CD4-positive, alpha-beta T cell treated with Interleukin-17A for 1 hour (primary cell): ENCODE results near the gene PAPSS2.
"Not testable (repeated sequence)": the region's sequence is repeated elsewhere in the genome, so short reads cannot be mapped to it uniquely, and the experiment has no call there.

Experiments
- DNase-seq: peaks from one replicate; pipeline ENCODE4 v3.0.0-alpha.2; 2020

Gene PAPSS2

DNA sequence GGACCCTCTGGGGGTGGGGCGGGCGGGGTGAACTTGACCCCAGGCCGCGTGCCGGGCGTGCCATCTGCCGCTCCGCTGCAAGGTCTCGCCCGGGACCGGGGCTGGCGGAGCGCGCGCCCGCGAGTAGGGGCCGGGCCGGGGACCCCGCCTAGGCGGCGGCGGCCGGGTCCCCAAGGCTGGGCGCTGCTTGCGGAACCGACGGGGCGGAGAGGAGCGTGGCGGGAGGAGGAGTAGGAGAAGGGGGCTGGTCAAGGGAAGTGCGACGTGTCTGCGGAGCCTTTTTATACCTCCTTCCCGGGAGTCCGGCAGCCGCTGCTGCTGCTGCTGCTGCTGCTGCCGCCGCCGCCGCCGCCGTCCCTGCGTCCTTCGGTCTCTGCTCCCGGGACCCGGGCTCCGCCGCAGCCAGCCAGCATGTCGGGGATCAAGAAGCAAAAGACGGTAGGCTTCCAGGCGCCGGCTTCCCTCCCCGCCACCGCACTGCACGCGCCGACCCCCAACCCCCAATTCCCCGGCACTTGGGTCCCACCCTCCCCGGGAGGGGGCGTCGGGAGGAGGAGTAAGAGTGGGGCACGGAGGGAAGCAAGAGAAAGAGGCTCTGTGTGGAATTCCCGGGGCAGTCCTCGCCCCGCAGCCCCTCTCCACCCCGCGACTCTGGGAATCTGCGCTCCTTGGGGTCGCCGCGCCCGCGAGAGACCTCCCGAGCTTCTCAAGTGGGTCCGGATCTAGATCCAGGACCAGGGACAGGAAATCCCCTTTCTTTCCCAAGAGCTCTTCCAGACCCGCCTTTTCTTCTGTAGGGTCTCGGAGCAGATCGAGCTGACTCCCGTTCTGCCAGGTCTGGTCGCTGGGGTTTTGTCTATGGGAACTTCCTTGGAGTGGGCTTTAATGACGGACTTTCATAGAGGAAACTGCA is at the start of gene PAPSS2:
TSS of gene PAPSS2 (plus strand) at position 308 of the 913 bp plus-strand sequence. CDS start at position 412, 104 bp downstream.
- DNase-seq, result peak; percentile 13

GRCh38 chr10:87611341-87611740 is 48.3 kb upstream of the PAPSS2 start:
- not testable (repeated sequence) for DNase-seq

DNA sequence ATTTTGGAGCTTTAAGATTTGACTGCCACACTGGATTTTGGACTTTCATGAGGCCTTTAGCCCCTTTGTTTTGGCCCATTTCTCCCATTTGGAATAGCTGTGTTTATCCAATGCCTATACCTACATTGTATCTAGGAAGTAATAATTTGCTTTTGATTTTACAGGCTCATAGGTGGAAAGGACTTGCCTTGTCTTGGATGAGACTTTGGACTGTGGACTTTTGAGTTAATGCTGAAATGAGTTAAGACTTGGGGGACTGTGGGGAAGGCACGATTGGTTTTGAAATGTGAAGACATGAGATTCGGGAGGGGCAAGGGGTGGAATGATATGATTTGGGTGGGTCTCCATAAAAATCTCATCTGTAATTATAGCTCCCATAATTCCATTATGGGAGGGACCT is 47.6 kb upstream of the PAPSS2 start:
- no peak for DNase-seq

GRCh38 chr10:87613751-87614150 is 45.9 kb upstream of the PAPSS2 start:
- DNase-seq, result no peak

- no peak for DNase-seq
Measured at GRCh38 chr10:87615856-87616255, 43.8 kb upstream of the PAPSS2 start.

DNA sequence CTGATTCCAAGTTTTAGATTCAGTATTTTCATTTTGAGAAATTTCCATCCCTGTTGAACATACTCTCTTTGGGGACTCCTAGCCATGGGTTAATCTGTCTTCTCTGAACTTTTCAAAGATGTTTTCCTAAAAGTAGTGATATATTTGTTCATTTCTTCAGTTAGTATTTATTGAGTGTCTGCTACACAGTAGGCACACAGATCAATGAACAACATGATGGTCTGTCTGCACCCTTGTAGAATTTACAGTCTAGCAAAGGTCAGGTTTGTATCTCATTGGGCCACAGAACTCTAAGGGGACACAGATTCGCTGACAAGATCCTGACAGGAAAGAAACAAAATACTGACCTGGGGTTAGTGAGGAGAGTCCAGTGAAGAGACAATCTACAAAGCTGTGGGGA is 42.2 kb upstream of the PAPSS2 start:
- DNase-seq, result no peak

DNA sequence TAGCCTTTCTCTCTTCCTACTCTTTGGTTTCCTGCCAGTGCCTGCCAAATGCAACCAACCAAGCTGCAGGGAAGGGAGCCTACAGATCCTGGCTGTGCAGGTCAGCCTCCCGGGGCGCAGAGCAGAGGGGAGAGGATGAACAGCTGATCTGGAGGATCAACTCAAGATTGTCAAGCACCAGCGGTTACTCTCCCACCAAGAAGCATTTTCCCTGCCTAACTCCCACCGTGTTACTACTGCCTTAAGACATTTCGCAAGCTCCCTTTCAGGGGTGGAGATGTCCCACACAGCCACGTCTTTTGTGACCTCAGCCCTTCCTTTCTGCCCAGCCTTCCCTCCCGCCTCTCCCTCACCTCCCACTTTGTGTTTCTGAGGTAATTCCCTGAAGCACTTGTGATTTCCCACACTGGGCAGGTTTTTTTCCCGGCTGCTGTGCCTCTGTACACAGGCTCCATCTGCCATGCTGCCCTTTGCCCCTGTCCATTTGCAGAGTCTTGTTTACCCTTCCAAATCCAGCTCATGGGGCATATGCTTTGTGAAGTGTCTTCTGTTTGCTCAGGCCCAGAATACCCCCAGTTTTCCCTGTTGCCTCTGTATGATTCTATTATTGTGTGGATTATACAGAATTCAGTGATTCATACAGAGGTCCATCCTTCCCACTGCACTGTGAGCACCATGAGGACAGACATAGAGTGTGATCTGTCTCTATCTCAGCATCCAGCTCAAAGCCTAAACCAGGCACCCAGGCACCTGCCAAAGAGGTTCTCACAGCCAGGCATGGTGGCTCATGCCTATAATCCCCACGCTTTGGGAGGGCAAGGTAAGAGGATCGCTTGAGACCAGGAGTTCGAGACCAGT is 40.9 kb upstream of the PAPSS2 start:
- DNase-seq, result no peak

DNA sequence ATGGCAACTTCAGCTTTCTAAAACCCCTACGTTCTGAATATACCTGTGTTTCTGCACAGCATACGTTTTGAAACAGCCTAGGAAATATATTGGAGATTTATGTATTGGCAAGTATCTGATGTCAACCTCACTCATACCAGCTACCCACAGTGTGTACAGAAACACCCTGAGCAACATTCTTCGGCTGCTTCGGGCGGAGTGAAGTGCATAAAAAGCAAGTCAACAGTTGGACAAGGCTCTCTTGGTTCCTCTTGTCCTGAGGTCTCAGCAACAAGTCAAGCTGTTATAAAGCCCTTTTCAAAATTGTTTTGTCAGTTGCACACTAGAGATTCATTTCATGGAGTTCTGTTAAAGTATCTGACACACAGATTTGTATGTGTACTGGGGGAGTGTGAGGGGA is 40.0 kb upstream of the PAPSS2 start:
- DNase-seq, result no peak

GRCh38 chr10:87621440-87621839 is 38.2 kb upstream of the PAPSS2 start:
- DNase-seq, result not testable (repeated sequence)

DNA sequence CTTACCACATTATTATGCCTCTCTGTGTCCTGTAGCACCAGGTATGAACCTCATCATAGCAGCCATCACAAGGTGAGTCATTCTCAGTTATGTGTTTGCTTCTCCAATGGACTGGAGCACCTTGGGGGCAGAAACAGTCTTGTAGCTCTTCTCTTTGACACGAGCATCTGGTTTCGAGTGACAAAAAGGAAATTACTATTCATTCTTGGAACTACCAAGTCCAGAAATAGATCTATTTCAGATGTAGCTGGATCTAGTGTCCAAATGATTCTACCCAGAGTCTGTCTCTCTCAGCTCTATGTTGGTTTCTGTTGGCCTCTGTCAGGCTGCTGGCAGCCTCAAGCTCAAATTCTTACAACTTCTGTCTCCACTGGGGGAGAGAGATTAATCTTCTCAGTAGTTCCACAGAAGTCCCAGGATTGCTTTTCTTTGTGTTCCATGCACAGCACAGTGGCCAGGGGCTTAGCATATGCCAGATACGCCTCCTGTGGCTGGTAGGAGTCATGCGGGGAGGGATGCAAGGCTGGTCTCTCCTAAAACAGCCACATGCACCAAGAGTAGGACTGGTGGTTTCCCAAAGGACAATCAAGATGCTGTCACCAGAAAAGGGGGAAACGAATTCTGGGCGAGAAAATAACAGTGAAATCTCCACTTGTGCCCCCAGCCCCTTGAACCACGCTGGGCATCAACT is 37.2 kb upstream of the PAPSS2 start:
- no peak for DNase-seq

DNA sequence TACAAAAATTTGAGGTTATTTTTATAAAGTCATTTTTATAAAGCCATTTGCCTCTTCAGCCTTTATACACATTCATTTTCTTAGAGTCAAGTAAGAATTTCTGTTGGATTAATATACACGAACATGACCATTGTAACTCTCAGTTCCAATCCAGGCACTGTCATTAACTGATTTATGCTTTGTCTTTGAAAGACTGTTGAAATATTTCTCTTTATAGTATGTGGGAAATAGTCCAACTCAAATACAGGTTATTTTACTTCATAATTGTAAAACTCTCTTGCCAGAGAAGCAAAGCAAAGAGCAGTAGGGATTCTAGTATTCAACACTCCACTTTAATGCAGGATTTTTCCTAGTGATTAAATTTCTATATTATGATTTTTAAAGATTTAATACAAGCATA is 36.5 kb upstream of the PAPSS2 start:
- no peak for DNase-seq

DNA sequence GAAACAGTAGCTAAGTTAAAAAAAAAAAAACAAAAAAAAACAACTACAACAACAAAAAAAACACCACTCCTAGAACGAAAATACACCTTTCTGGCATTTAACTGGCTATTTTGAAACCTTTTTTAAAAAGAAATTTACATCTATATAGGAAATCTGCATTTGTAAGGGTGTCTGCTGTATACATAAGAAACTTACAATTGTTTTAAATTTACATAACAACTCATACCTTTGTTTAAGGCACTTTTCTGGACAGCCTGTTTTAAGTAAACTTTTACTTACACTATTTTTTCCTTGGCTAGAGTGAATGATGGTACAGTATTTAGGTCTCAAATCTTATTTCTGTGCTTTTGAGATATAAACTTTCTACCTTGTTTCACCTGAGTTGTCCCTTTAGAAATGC is 34.0 kb upstream of the PAPSS2 start:
- DNase-seq, result no peak

DNA sequence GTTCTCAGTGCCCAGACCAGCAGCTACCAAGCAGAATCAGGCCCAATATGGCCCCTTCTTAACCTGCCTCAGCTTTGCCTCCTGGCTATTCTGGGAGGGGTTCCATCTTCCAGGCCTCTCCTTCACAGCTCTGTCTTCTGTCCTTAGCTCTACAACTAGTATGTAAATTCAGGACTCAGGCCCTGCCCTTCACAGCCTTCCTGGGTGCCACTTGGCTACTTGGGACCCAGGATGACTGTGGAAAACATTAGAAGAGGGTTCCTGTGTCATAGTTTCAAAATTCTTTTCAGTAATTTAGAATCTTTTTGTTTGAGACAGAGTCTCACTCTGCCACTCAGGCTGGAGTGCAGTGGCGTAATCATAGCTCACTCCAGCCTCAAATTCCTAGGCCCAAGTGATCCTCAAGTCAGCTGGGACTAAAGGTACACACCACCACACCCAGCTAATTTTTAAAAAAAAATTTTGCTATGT is 33.2 kb upstream of the PAPSS2 start:
- DNase-seq, result no peak

GRCh38 chr10:87630171-87630570 is 29.5 kb upstream of the PAPSS2 start:
- no peak for DNase-seq

- DNase-seq, result no peak
Measured at GRCh38 chr10:87632454-87632853, 27.2 kb upstream of the PAPSS2 start.

- no peak for DNase-seq
Measured at GRCh38 chr10:87634311-87634710, 25.4 kb upstream of the PAPSS2 start.

GRCh38 chr10:87635498-87636312 is 24.0 kb upstream of the PAPSS2 start:
- peak; percentile 16 for DNase-seq

GRCh38 chr10:87636313-87636915 is 23.3 kb upstream of the PAPSS2 start:
- DNase-seq, result no peak

GRCh38 chr10:87639493-87639892 is 20.2 kb upstream of the PAPSS2 start:
- no peak for DNase-seq

GRCh38 chr10:87640043-87640442 is 19.6 kb upstream of the PAPSS2 start:
- no peak for DNase-seq

- no peak for DNase-seq
Measured at GRCh38 chr10:87642486-87642885, 17.2 kb upstream of the PAPSS2 start.

DNA sequence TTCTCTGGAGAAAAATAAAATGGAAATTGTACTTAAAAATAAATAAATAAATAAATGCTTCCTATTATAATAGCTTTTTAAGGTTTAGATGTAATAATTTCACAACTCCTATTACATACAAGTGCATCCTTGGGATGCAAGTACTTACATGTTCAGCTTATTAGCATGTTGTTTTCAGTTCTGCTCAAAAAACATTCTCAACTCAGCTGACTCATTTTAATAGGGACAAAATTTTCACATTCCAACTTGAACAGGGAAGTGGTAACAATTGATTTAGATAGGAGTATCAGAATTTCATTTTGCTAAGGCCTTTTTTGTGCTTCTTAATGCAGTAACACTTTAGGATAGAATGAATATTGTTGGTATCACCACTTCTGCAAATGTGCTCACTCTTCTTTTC is 16.7 kb upstream of the PAPSS2 start:
- DNase-seq, result no peak
